SK-N-SH treated with all-trans-retinoic acid at 6 μM for 48 hours (cell line): Measurements from ENCODE around the gene KLHL15.

Experiments used
- CSDC2 ChIP-seq: fragments of 250-450 bp; sonication (Bioruptor Pico); IDR thresholded peaks from 2 replicates; pipeline ENCODE4 v1.5.0; 2020; ENCODE audit warnings: mild to moderate bottlenecking, moderate library complexity
- RARB ChIP-seq: fragments of 250-450 bp; sonication (Bioruptor Pico); IDR thresholded peaks from 2 replicates; pipeline ENCODE4 v1.8.0; 2021; ENCODE audit warnings: mild to moderate bottlenecking, moderate library complexity
- TCF4 ChIP-seq: fragments of 250-450 bp; sonication (Bioruptor Pico); IDR thresholded peaks from 2 replicates; pipeline ENCODE4 v1.8.0; 2021; ENCODE audit warnings: mild to moderate bottlenecking, moderate library complexity, borderline replicate concordance
- ZFP30 ChIP-seq: fragments of 450-650 bp; formaldehyde crosslinking; IDR thresholded peaks from 2 replicates; pipeline ENCODE4 v1.5.0; 2022; ENCODE audit warnings: mild to moderate bottlenecking, moderate library complexity
- ZNF565 ChIP-seq: fragments of 450-650 bp; formaldehyde crosslinking; conservative IDR thresholded peaks from 2 replicates; pipeline ENCODE4 v1.5.0; 2020; ENCODE audit warnings: low read depth, mild to moderate bottlenecking, moderate library complexity
- TF ChIP-seq, protein P1 (sequence below): fragments of 250-450 bp; sonication (Bioruptor Pico); IDR thresholded peaks from 2 replicates; pipeline ENCODE4 v1.5.1; 2020; ENCODE audit warnings: low read depth, mild to moderate bottlenecking, moderate library complexity
- TF ChIP-seq, protein P2 (sequence below): fragments of 250-450 bp; sonication (Bioruptor Pico); IDR thresholded peaks from 2 replicates; pipeline ENCODE4 v1.5.0; 2020; ENCODE audit warnings: mild to moderate bottlenecking, moderate library complexity

GRCh38 chrX:23953908-23954269, 73.1 kb downstream of the KLHL15 start:
- TF ChIP-seq, protein P1, sequence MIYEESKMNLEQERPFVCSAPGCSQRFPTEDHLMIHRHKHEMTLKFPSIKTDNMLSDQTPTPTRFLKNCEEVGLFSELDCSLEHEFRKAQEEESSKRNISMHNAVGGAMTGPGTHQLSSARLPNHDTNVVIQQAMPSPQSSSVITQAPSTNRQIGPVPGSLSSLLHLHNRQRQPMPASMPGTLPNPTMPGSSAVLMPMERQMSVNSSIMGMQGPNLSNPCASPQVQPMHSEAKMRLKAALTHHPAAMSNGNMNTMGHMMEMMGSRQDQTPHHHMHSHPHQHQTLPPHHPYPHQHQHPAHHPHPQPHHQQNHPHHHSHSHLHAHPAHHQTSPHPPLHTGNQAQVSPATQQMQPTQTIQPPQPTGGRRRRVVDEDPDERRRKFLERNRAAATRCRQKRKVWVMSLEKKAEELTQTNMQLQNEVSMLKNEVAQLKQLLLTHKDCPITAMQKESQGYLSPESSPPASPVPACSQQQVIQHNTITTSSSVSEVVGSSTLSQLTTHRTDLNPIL (CRISPR knock-in tag): no peak
- TF ChIP-seq RARB (CRISPR knock-in tag) (no peak), CSDC2 (CRISPR knock-in tag) (no peak), TCF4 (CRISPR knock-in tag) (no peak), ZNF565 (no peak), ZFP30 (CRISPR knock-in tag) (no peak)
- TF ChIP-seq, protein P2, sequence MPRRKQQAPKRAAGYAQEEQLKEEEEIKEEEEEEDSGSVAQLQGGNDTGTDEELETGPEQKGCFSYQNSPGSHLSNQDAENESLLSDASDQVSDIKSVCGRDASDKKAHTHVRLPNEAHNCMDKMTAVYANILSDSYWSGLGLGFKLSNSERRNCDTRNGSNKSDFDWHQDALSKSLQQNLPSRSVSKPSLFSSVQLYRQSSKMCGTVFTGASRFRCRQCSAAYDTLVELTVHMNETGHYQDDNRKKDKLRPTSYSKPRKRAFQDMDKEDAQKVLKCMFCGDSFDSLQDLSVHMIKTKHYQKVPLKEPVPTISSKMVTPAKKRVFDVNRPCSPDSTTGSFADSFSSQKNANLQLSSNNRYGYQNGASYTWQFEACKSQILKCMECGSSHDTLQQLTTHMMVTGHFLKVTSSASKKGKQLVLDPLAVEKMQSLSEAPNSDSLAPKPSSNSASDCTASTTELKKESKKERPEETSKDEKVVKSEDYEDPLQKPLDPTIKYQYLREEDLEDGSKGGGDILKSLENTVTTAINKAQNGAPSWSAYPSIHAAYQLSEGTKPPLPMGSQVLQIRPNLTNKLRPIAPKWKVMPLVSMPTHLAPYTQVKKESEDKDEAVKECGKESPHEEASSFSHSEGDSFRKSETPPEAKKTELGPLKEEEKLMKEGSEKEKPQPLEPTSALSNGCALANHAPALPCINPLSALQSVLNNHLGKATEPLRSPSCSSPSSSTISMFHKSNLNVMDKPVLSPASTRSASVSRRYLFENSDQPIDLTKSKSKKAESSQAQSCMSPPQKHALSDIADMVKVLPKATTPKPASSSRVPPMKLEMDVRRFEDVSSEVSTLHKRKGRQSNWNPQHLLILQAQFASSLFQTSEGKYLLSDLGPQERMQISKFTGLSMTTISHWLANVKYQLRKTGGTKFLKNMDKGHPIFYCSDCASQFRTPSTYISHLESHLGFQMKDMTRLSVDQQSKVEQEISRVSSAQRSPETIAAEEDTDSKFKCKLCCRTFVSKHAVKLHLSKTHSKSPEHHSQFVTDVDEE (CRISPR knock-in tag): no peak
